GM12865 (cell line): ENCODE results near the gene RABGAP1.

Source experiments
- DNase-seq: peaks from one replicate; pipeline ENCODE4 v3.0.0; 2010; ENCODE audit warnings: low read depth
- H3K4me3 ChIP-seq: 2 replicates; pipeline ENCODE4 v1.5.1; 2011; ENCODE audit warnings: mild to moderate bottlenecking, low read depth, low read length, control low read depth
- TF ChIP-seq, protein P1 (sequence below): IDR thresholded peaks from 2 replicates; pipeline ENCODE4 v1.5.1; 2011; ENCODE audit warnings: low read length, control low read depth, low read depth, inconsistent platforms; ENCODE audit not compliant: insufficient read depth; ENCODE audit errors: missing control alignments

RABGAP1 gene

GRCh38 chr9:122944960-122945888 lies 4.4 kb downstream of the RABGAP1 start:
- no peak overlapping the region for H3K4me3 ChIP-seq
- TF ChIP-seq, protein P1, sequence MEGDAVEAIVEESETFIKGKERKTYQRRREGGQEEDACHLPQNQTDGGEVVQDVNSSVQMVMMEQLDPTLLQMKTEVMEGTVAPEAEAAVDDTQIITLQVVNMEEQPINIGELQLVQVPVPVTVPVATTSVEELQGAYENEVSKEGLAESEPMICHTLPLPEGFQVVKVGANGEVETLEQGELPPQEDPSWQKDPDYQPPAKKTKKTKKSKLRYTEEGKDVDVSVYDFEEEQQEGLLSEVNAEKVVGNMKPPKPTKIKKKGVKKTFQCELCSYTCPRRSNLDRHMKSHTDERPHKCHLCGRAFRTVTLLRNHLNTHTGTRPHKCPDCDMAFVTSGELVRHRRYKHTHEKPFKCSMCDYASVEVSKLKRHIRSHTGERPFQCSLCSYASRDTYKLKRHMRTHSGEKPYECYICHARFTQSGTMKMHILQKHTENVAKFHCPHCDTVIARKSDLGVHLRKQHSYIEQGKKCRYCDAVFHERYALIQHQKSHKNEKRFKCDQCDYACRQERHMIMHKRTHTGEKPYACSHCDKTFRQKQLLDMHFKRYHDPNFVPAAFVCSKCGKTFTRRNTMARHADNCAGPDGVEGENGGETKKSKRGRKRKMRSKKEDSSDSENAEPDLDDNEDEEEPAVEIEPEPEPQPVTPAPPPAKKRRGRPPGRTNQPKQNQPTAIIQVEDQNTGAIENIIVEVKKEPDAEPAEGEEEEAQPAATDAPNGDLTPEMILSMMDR = no peak
- no peak for DNase-seq

- TF ChIP-seq, protein P1 = no peak
- H3K4me3 ChIP-seq = no peak overlapping the region
- no peak for DNase-seq
Observed at GRCh38 chr9:122946461-122947005, 5.7 kb downstream of the RABGAP1 start.

GRCh38 chr9:122948313-122948712 lies 7.5 kb downstream of the RABGAP1 start:
- H3K4me3 ChIP-seq = no peak overlapping the region
- TF ChIP-seq, protein P1 = no peak
- DNase-seq = peak; percentile 46

DNA sequence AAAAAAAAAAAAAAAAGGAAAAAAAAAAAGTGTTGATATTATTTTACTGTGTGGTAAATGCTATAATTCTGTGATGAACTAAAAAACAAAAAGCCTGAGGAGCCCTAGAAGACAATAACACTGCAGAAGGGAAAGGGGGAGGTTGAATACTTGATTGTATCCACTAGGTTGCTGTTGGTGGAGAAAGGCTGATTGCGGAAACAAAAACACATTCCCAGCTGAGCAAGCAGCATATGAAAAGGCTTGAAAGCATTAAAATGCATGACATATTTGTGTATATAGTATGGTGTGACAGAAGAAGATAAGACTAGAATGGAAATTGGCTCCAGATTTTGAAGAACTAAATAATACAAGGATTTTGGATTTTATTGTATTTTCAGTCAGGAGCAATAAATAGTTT lies 8.9 kb downstream of the RABGAP1 start:
- H3K4me3 ChIP-seq = no peak overlapping the region
- DNase-seq = no peak
- TF ChIP-seq, protein P1 = no peak

DNA sequence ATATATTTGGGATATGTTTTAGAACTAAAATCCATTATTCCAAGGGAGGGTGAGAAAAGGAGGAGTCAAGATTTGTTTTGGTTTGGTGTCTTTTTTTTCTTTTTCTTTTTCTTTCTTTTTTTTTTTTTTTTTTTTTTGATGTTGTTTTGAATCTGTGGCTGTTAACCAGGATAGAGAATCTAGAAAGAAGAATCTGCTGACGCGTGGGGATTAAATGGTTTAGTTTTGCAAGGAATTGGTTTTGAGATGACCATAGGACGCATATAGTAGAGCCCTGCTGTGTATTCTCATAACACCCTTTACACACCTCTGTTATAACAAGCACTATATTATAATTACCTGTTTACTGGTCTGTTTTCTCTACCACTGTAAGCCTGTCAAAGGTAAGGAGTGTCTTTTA lies 9.4 kb downstream of the RABGAP1 start:
- DNase-seq = no peak
- H3K4me3 ChIP-seq = no peak overlapping the region
- TF ChIP-seq, protein P1 = no peak

DNA sequence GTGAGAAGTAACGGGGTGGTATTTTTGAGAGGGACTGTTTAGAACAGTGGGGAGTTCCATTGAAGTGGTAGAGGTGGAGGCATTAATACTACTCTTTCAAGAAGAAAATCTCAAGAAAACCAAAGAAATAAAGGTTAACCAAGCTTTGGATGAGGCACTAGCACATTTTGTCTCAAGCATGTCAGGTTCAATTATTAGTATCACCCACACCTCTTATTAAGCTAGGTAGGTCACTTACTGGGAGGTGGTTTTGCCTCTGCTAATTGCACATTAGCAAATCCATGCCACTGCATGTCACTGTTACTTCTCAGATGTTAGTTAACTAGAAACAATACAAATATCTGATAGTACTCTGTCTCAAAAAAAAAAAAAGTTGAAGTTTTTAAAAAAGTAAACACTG lies 10.2 kb downstream of the RABGAP1 start:
- TF ChIP-seq, protein P1 = no peak
- no peak for DNase-seq
- H3K4me3 ChIP-seq = no peak overlapping the region

- TF ChIP-seq, protein P1 = no peak
- H3K4me3 ChIP-seq = no peak overlapping the region
- DNase-seq = no peak
Observed at GRCh38 chr9:122954253-122954691, 13.5 kb downstream of the RABGAP1 start.
